Measurements from ENCODE around the gene DUSP10.

DUSP10 gene

DNA sequence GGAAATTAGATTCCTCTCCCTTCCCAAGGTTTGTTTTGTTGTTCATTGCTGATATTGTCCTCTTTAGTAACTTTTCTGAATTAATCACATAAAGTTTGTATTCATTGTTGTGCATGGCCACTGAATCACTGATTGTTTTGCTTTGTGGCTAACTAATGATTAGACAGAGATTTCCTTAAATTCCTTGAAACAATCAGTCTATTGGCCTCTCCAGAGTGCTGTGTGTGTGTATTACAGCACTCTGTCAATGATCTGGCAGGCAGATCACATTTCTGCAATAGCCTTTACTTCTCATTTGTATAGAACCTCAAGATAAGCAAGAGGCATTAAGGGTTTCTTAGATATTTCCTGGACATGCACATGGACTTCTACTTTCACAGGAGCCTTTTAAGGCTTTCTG lies 78.6 kb downstream of the DUSP10 start:
- no peaks in the 10 kb centered on the region for H3K36me3 ChIP-seq (ENCODE audit: insufficient read depth, low read length)
- H3K9me3 ChIP-seq (ENCODE audit: low read length), result no peaks in the 10 kb centered on the region
- H3K27ac ChIP-seq (ENCODE audit: low read depth, low read length), result no peak overlapping the region
- H3K4me3 ChIP-seq (ENCODE audit: low read depth in 1 of 2, low read length in 2 of 2), result no peak overlapping the region
- no peak overlapping the region for H3K9ac ChIP-seq (ENCODE audit: low read length)
- no peaks in the 10 kb centered on the region for H3K4me1 ChIP-seq (ENCODE audit: insufficient read depth, low read length)
- no peaks in the 10 kb centered on the region for H3K27me3 ChIP-seq (ENCODE audit: control insufficient read depth in 1 of 2, insufficient read depth in 2 of 2, low read length in 2 of 2)

GRCh38 chr1:221655766-221656305 lies 86.1 kb downstream of the DUSP10 start:
- Histone ChIP-seq H3K27me3 (ENCODE audit: control insufficient read depth in 1 of 2, insufficient read depth in 2 of 2, low read length in 2 of 2) (no peaks in the 10 kb centered on the region), H3K27ac (ENCODE audit: low read depth, low read length) (no peak overlapping the region), H3K9ac (ENCODE audit: low read length) (no peak overlapping the region), H3K36me3 (ENCODE audit: insufficient read depth, low read length) (no peaks in the 10 kb centered on the region), H3K4me3 (ENCODE audit: low read depth in 1 of 2, low read length in 2 of 2) (no peak overlapping the region), H3K9me3 (ENCODE audit: low read length) (no peaks in the 10 kb centered on the region), H3K4me1 (ENCODE audit: insufficient read depth, low read length) (no peaks in the 10 kb centered on the region)
